ENCODE measurements around the gene SSBP3. TPM values are rescaled to one million over a fixed set of nuclear protein-coding genes. Genes with fewer than 3 reads are reported as not detected.

The SSBP3 gene
- total and polyA plus RNA-seq, 2 of the 13 experiments (the other 11 are each of a cell fraction or from before 2014, with no cell fraction given), result 8.5 to 17.6 TPM

- Histone ChIP-seq H3K9me3 (ENCODE audit: low read length) (no peaks in the 10 kb centered on the region), H3K9ac (ENCODE audit: insufficient read depth, low read depth, low read length) (no peak overlapping the region), H3K4me2 (ENCODE audit: low read depth, low read length) (no peak overlapping the region), H3K27me3 (ENCODE audit: control insufficient read depth in 1 of 2, insufficient read depth in 2 of 2, low read length in 2 of 2) (peaks cover 0 to 2% of the 10 kb centered on the region in 2 experiments; a peak in 1 of 5 replicates), H3K4me3 (replicated peaks in 1 of 3; ENCODE audit: insufficient read depth in 1 of 3, low read depth in 2 of 3, low read length in 3 of 3) (no peak overlapping the region), H4K20me1 (ENCODE audit: insufficient read depth, low read length) (no peaks in the 10 kb centered on the region), H3K4me1 (ENCODE audit: insufficient read depth, low read length) (no peaks in the 10 kb centered on the region), H3K27ac (ENCODE audit: extremely low read length, insufficient read depth, low read length) (no peak overlapping the region), H3K79me2 (ENCODE audit: insufficient read depth, low read length) (no peaks in the 10 kb centered on the region), H2AFZ (ENCODE audit: low read length) (no peak overlapping the region), H3K36me3 (replicated peaks in 1 of 2; ENCODE audit: control insufficient read depth in 1 of 2, insufficient read depth in 2 of 2, low read length in 2 of 2) (no peaks in the 10 kb centered on the region)
- 47% methylated on average over 6 of the region's 6 CpGs for WGBS (ENCODE audit: low lambda C conversion rate)
- TF ChIP-seq ZBTB46 (CRISPR knock-in tag; IDR thresholded peaks at IDR 0.05; ENCODE audit: borderline replicate concordance) (no peak), ZEB1 (IDR thresholded peaks at IDR 0.05; ENCODE audit: insufficient replicate concordance, low read depth) (no peak), NONO (IDR thresholded peaks at IDR 0.05) (no peak), NONO (CRISPR knock-in tag; conservative IDR thresholded peaks at IDR 0.05) (no peak), ZNF687 (CRISPR knock-in tag; IDR thresholded peaks at IDR 0.05) (no peak), GMEB1 (CRISPR knock-in tag; IDR thresholded peaks at IDR 0.05; ENCODE audit: borderline replicate concordance) (no peak), ZNF567 (CRISPR knock-in tag; IDR thresholded peaks at IDR 0.05; ENCODE audit: borderline replicate concordance) (no peak), ATF5 (CRISPR knock-in tag; IDR thresholded peaks at IDR 0.05; ENCODE audit: low read depth) (no peak), TEF (CRISPR knock-in tag; IDR thresholded peaks at IDR 0.05) (no peak), ZFX (CRISPR knock-in tag; IDR thresholded peaks at IDR 0.05; ENCODE audit: low read depth) (no peak)
- ATAC-seq, result no peak
- in situ Hi-C loops (cut with HindIII; ENCODE audit: extremely low pct_ligation_motif_present, low pct_unique_long_range_greater_than_20kb) (no loop called here), intact Hi-C loops (cut with micrococcal nuclease; ENCODE audit: unreplicated experiment) (no loop called here)
- CTCF ChIA-PET (ENCODE audit: low intra/inter-chr PET ratio, low total read pairs), result no interaction called here
- DNase-seq (ENCODE audit: low spot score), result no peak
- POLR2A ChIA-PET, result no interaction called here
- FAIRE-seq, result no peak
- BruUV-seq (replicated peaks), result no TSS peak
Measured at GRCh38 chr1:54437783-54438182, 31.6 kb upstream of the SSBP3 start.
